Measurements from ENCODE around the gene PARN.
"Not testable (repeated sequence)": the region's sequence is repeated elsewhere in the genome, so short reads cannot be mapped to it uniquely, and the experiment has no call there.

Gene PARN

DNA sequence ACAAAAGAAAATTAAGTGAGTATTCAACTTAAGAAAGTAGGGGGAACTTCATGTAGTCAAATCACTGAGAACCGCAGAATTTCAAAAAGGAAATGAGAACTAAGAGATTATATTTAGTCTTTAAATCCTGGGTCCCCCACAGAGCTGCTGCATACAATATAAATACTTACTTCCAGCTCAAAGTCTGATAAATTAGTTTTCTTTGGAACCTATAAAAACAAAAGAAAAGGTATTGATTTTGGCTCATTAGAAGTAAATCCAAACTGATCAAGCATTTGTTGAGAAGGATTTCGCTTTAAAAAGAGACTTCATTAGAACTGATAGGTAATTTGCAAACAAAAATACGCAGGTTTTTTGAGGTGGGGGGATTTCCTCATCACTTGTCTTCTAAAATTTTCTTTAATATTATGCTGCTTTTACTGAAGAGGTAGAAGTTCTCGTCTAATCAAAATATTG, 21.9 kb downstream of the PARN start:
- DNase-seq (ENCODE audit: extremely low spot score) = peak; percentile 58
- POLR2A ChIA-PET = no interaction called here
- CTCF ChIA-PET = interaction anchor here (1.5 kb wide), 1 partner anchor 688 kb away, joined by 4 read pairs; the partner anchor contains the start of gene ERCC4
- TF ChIP-seq, protein P1, sequence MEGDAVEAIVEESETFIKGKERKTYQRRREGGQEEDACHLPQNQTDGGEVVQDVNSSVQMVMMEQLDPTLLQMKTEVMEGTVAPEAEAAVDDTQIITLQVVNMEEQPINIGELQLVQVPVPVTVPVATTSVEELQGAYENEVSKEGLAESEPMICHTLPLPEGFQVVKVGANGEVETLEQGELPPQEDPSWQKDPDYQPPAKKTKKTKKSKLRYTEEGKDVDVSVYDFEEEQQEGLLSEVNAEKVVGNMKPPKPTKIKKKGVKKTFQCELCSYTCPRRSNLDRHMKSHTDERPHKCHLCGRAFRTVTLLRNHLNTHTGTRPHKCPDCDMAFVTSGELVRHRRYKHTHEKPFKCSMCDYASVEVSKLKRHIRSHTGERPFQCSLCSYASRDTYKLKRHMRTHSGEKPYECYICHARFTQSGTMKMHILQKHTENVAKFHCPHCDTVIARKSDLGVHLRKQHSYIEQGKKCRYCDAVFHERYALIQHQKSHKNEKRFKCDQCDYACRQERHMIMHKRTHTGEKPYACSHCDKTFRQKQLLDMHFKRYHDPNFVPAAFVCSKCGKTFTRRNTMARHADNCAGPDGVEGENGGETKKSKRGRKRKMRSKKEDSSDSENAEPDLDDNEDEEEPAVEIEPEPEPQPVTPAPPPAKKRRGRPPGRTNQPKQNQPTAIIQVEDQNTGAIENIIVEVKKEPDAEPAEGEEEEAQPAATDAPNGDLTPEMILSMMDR (IDR thresholded peaks at IDR 0.05; ENCODE audit: control extremely low read depth, extremely low read depth, low read depth, missing control alignments) = no peak

DNA sequence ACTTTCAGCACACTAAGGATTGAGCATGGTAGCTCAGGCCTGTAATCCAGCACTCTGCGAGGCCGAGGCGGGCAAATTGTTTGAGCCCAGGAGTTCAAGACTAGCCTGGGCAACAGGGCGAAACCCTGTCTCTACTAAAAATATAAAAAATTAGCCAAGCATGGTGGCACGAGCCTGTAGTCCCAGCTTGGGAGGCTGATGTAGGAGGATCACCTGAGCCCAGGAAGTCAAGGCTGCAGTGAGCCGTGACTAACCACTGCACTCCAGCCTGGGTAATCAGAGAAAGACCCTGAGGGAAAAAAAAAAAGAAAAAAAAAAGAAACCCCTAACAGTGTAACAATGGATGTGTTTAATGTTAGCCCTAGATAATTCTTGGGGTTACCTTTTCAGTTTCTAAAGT, 24.0 kb downstream of the PARN start:
- POLR2A ChIA-PET = interaction anchor here (0.7 kb wide), 1 partner anchor 30 kb away, joined by 3 read pairs; no protein-coding TSS in a partner anchor
- DNase-seq (ENCODE audit: extremely low spot score) = no peak
- CTCF ChIA-PET = interaction anchor here (0.8 to 1.0 kb wide), 2 partner anchors 39 to 67 kb away, joined by 3 read pairs; no protein-coding TSS in a partner anchor

DNA sequence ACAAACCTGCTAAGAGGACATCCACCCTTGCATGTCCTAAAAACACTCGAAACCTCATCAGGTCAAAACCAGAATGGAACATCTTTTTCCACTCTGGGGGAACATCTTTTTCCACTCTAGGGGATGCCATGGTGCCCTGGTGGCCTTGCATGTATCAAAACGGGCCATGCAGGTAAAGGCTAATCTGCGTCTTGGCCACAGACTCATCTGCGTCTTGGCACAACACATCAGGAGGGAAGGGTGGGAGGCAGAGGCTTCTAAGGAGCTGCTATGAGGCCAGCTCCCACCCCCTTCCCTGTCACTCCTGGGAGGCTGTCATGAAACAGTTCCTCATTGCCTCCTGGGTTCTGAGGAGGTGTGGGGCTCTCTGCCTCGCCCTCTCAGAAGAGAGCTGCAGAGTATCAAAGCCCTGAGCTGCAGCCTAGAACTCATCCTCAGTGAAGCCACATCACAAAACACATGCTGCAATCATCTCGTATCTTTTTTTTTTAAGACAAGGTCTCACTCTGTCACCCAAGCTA, 27.6 kb downstream of the PARN start:
- TF ChIP-seq, protein P1 (IDR thresholded peaks at IDR 0.05; ENCODE audit: control extremely low read depth, extremely low read depth, low read depth, missing control alignments) = no peak
- ChIA-PET POLR2A (interaction anchor here (1.0 kb wide), 1 partner anchor 316 kb away, joined by 3 read pairs; no protein-coding TSS in a partner anchor), CTCF (interaction anchor here (1.5 kb wide), 2 partner anchors 8 to 28 kb away, joined by 3 to 4 read pairs; no protein-coding TSS in a partner anchor)
- DNase-seq (ENCODE audit: extremely low spot score) = no peak

More for the DNA sequence above, 24.0 kb downstream of the PARN start:
- TF ChIP-seq, protein P1 (IDR thresholded peaks at IDR 0.05; ENCODE audit: control extremely low read depth, extremely low read depth, low read depth, missing control alignments) = no peak

DNA sequence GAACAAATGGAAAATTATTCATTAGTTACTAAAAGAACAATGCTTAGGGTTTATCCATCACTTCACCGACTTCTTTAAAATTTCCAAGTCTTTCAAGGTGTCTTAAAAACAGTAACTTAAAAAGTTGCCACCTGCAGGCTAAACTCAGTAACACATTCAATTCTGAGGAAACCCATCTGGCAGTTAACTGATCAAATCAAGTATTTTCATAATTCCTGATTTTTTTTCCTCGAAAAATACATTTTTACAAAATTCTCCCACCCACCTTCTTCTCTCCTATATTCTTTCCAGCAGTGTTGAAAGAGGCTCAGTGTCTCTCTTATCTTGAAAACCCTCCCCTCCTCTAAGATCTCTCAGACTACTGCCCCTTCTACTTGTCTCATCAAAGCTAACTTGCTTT, 29.9 kb downstream of the PARN start:
- POLR2A ChIA-PET = no interaction called here

DNA sequence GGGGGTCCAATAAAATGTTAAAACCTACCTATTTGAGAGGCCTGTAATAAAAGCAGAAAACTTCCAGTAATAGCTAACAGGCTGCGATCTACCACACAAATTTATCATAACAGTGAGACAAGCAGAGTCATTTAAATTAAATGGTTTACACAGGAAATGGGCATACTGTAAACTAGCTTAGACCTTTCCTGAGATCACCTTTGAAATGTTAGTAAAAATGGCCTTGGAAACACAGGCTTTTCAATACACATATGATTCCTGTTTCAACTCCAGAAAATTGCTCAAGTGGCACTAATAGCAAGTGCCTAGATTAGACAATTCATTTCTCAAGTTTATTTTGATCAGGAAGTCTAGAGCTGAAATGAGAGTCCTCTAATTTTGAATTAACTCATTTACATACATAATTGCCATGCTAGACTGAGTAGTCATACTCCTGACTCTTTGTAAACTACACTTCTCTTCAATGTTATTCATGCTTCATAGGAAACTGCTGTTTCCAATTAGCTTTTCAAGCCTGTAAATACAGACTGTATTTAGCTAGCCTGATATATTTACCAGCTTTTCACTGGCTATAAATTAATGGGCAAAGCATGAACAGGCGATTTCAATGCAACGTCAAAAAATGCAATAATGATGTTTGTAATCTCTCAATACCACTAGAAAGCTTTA, 43.3 kb downstream of the PARN start:
- CTCF ChIA-PET = interaction anchor here (0.7 to 1.7 kb wide), 4 partner anchors 10 to 337 kb away, joined by 3 to 8 read pairs (median 4); no protein-coding TSS in a partner anchor
- TF ChIP-seq, protein P1 (IDR thresholded peaks at IDR 0.05; ENCODE audit: control extremely low read depth, extremely low read depth, low read depth, missing control alignments) = no peak
- no peak for DNase-seq (ENCODE audit: extremely low spot score)
- POLR2A ChIA-PET = no interaction called here

More for the DNA sequence above, 29.9 kb downstream of the PARN start:
- TF ChIP-seq, protein P1 (IDR thresholded peaks at IDR 0.05; ENCODE audit: control extremely low read depth, extremely low read depth, low read depth, missing control alignments) = no peak
- CTCF ChIA-PET = interaction anchor here (1.0 to 1.9 kb wide), 6 partner anchors 10 to 21 kb away, joined by 3 to 7 read pairs (median 5); no protein-coding TSS in a partner anchor
- peak; percentile 28 for DNase-seq (ENCODE audit: extremely low spot score)

DNA sequence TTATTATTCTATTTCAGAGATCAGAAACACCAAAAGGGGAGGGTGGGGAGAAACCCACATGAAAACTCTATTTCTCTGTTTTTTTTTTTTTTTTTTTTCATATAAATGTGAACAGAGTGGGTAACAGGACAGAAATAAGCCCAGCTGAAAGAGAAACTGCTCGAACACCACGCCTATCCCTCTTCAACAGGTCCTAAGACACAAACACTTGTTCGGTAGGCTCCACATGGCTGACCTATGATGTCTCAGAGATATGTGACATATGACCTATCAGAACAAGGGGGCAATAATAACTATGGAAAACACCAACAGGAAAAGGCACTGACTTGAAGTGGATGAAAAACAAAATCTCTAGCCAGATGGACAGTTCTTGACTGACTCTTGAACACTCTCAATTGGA, 44.8 kb downstream of the PARN start:
- CTCF ChIA-PET = interaction anchor here (1.5 kb wide), 1 partner anchor 10 kb away, joined by 5 read pairs; no protein-coding TSS in a partner anchor
- TF ChIP-seq, protein P1 (IDR thresholded peaks at IDR 0.05; ENCODE audit: control extremely low read depth, extremely low read depth, low read depth, missing control alignments) = no peak
- DNase-seq (ENCODE audit: extremely low spot score) = no peak
- POLR2A ChIA-PET = no interaction called here

DNA sequence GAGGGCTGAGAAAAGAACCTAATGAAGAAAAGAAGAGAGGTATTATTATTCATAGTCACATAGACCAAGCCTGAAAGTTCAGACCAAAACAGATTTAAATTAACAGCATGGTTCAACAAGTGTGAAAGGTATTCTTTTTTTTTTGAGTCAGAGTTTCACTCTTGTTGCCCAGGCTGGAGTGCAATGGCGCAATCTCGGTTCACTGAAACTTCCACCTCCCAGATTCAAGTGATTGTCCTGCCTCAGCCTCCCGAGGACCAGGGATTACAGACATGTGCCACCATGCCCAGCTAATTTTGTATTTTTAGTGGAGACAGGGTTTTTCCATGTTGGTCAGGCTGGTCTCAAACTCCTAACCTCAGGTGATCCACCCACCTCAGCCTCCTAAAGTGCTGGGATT, 49.1 kb downstream of the PARN start:
- POLR2A ChIA-PET; DNase-seq (ENCODE audit: extremely low spot score); CTCF ChIA-PET: not testable (repeated sequence)

All from GM10248 (cell line).